Cardiac muscle cell (in vitro differentiated cells and primary cell): ENCODE measurements around the gene MPHOSPH9. TPM values are rescaled to one million over a fixed set of nuclear protein-coding genes. Genes with fewer than 3 reads are reported as not detected.

Experiments used
- DNase-seq, 2 donors: peaks; one replicate each; pipeline versions ENCODE4 v3.0.0 to v3.0.0-alpha.2; 2010 to 2017; ENCODE audit warnings: low read depth in 1 of 2, low spot score in 1 of 2
- H3K27ac ChIP-seq: fragments of 200-600 bp; sonication (generic); 2 replicates; pipeline ENCODE4 v1.5.1; 2016
- H3K27me3 ChIP-seq: fragments of 200-600 bp; sonication (generic); 2 replicates; pipeline ENCODE4 v1.6.0; 2016; ENCODE audit warnings: control low read depth
- H3K36me3 ChIP-seq: fragments of 200-600 bp; sonication (generic); 2 replicates; pipeline ENCODE4 v1.5.1; 2016; ENCODE audit warnings: control low read depth
- H3K4me1 ChIP-seq: fragments of 200-600 bp; sonication (generic); 2 replicates; pipeline ENCODE4 v1.8.1; 2017; ENCODE audit warnings: low read depth, mild to moderate bottlenecking, mixed run types
- H3K4me3 ChIP-seq: fragments of 200-600 bp; sonication (generic); 2 replicates; pipeline ENCODE4 v1.5.1; 2016; ENCODE audit warnings: mild to moderate bottlenecking
- H3K9me3 ChIP-seq: fragments of 200-600 bp; sonication (generic); 2 replicates; pipeline ENCODE4 v1.5.1; 2017; ENCODE audit warnings: low read depth, mild to moderate bottlenecking, control low read depth
- polyA plus RNA-seq: library from polyadenylated mRNA; unstranded; fragments of >200 nt; fragmentation: Nextera tagmentation; extraction: Ambion mirVana; gene quantifications from 2 replicates; pipeline ENCODE4 v1.2.1, GENCODE V29; 2016
- total RNA-seq: library from RNA; depleted of rRNA; stranded (reverse); fragments of >200 nt; gene quantifications from 2 replicates; pipeline ENCODE4 v1.2.3, GENCODE V29; 2016
- TF ChIP-seq, protein P1 (sequence below): IDR thresholded peaks from 2 replicates; pipeline ENCODE4 v1.5.1; 2012; ENCODE audit warnings: low read depth, mild to moderate bottlenecking, low read length

MPHOSPH9 gene
- total and polyA plus RNA-seq, 2 experiments from 2014 or later = 18.1 to 90.9 TPM

DNA sequence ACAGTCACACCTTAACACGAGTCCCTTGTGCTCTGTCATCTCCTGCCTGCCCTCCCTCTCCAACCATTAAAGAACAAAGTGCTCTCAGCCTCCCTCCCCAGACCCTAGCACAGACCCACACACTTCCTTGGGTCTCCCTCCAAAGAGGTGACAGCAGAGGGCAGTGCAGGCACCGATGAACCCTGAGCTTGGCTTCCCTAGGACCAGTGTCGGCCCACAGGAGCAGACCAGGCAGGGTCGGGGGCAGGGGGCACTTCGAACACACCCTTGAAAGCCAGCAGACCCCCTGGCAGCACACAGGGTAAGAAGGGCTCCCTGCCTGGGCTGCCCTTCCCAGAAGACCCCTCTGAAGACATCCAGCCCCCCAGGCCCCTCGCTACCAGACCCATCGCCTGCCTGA, 31.7 kb upstream of the MPHOSPH9 start:
- Histone ChIP-seq H3K36me3 (peaks cover 30% of the 10 kb centered on the region), H3K4me3 (no peak overlapping the region), H3K27ac (peak overlapping the region; percentile 23), H3K27me3 (no peaks in the 10 kb centered on the region), H3K9me3 (no peaks in the 10 kb centered on the region), H3K4me1 (no peaks in the 10 kb centered on the region)
- TF ChIP-seq, protein P1, sequence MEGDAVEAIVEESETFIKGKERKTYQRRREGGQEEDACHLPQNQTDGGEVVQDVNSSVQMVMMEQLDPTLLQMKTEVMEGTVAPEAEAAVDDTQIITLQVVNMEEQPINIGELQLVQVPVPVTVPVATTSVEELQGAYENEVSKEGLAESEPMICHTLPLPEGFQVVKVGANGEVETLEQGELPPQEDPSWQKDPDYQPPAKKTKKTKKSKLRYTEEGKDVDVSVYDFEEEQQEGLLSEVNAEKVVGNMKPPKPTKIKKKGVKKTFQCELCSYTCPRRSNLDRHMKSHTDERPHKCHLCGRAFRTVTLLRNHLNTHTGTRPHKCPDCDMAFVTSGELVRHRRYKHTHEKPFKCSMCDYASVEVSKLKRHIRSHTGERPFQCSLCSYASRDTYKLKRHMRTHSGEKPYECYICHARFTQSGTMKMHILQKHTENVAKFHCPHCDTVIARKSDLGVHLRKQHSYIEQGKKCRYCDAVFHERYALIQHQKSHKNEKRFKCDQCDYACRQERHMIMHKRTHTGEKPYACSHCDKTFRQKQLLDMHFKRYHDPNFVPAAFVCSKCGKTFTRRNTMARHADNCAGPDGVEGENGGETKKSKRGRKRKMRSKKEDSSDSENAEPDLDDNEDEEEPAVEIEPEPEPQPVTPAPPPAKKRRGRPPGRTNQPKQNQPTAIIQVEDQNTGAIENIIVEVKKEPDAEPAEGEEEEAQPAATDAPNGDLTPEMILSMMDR = peak; percentile 21
- peak in 1 of 2 donors; percentile 52 for DNase-seq

DNA sequence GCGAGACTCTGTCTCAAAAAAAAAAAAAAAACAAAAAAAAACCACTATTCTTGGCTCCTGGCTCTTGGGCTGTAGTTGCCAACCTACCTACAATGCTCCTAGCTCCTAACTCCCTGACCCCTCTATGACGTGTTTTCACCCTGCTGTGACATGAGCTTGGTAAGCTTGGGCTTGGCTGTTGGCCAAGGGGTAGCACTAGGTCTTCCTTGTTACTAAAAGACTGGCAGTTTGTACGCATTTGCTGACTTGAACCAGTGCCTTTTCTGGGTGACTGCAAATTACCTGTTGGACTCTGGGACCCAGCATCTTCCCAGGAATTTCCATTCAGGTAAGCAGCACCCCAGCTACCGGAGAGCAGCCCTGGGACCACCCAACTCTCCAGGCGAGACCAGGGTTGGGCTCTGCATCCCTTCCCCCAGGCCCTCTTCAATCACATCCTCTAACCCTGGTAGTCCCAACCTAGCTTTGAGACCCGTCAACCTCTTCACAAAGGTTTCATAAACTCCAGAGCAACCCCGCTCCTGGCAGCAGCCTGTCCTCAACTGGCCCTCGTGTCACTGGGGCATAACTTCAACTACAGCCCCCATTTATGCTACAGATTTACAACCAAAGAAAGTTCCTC, 30.4 kb upstream of the MPHOSPH9 start:
- no peak overlapping the region for H3K4me3 ChIP-seq
- no peak for DNase-seq
- no peaks in the 10 kb centered on the region for H3K4me1 ChIP-seq
- TF ChIP-seq, protein P1 = no peak
- peaks cover 38% of the 10 kb centered on the region for H3K36me3 ChIP-seq
- no peak overlapping the region for H3K27ac ChIP-seq
- no peaks in the 10 kb centered on the region for H3K9me3 ChIP-seq
- no peaks in the 10 kb centered on the region for H3K27me3 ChIP-seq

DNA sequence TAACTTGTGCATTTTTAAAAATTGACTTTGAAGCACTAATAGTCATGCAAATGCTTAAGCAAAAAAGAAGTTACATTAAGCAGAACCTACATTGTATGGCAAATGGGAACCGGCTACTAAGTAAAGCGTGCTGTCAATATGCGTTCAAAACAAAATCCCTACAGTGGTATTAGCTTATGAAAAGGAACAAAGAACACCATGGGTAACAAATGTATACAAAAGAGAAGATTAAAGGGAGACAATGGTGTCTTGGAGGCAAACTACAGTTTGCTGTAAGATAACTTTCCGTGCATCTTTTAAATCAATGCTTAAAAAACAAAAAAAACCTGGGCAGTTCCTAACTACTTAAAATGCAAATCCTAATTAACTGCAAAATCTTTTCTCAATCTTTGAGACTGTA, 28.3 kb upstream of the MPHOSPH9 start:
- H3K9me3 ChIP-seq = no peaks in the 10 kb centered on the region
- H3K4me3 ChIP-seq = no peak overlapping the region
- no peaks in the 10 kb centered on the region for H3K4me1 ChIP-seq
- DNase-seq = no peak
- no peak overlapping the region for H3K27ac ChIP-seq
- no peaks in the 10 kb centered on the region for H3K27me3 ChIP-seq
- TF ChIP-seq, protein P1 = no peak
- peaks cover 43% of the 10 kb centered on the region for H3K36me3 ChIP-seq

DNA sequence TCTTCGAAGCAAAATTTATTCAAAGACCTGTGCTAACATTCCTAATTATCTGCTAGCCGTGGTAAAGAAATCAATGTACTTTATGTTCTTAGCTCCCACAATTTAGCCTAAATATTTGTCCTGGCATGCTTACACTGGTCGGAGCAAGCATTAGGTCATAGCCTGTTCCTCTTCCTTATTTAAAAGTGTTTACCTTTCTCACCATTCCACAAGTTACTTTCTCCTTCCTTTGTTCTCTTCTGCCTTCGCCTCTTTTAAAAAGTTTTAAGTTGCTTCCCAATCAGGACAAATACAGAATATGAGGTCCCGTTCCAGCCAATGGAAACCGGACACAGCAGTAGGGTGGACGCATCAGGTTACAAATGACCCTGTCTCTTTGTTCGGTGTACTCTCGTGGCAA, 27.1 kb upstream of the MPHOSPH9 start:
- TF ChIP-seq, protein P1 = no peak
- no peak for DNase-seq
- Histone ChIP-seq H3K4me1 (no peaks in the 10 kb centered on the region), H3K27me3 (no peaks in the 10 kb centered on the region), H3K9me3 (no peaks in the 10 kb centered on the region), H3K36me3 (peaks cover 50% of the 10 kb centered on the region), H3K4me3 (no peak overlapping the region), H3K27ac (no peak overlapping the region)

DNA sequence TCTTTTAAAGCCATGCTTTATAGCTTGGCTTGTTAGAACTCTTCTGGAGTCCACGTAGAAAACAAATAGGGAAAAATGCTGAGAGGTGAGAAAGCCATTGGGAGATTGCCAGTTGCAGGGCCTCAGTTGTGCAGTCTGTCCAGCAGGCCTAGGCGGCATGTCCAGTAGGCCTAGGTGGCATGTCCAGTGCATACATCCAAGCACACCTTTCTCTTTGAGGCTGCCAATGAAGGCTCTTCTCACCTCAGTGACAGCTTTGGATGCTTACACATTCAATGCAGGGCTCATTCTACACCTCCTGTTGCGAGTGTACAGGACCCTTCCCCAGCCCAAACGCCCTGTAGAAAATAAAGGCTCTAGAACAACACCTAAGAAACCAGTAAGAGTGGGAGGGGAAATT, 25.7 kb upstream of the MPHOSPH9 start:
- H3K4me3 ChIP-seq = no peak overlapping the region
- DNase-seq = no peak
- no peak overlapping the region for H3K27ac ChIP-seq
- no peaks in the 10 kb centered on the region for H3K4me1 ChIP-seq
- H3K9me3 ChIP-seq = no peaks in the 10 kb centered on the region
- H3K36me3 ChIP-seq = peaks cover 63% of the 10 kb centered on the region
- H3K27me3 ChIP-seq = no peaks in the 10 kb centered on the region
- TF ChIP-seq, protein P1 = no peak
